HFFc6 (cell line): ENCODE measurements around the gene MAPK12. TPM values are rescaled to one million over a fixed set of nuclear protein-coding genes. Genes with fewer than 3 reads are reported as not detected.

Experiments used
- DNase-seq: peaks from one replicate; pipeline ENCODE4 v3.0.0-alpha.2; 2018
- H3K27ac Mint-ChIP-seq: 2 replicates; pipeline ENCODE4 v1.8.0; 2020; ENCODE audit warnings: mild to moderate bottlenecking, mixed read lengths
- H3K27me3 Mint-ChIP-seq: 2 replicates; pipeline ENCODE4 v1.8.0; 2021; ENCODE audit warnings: mild to moderate bottlenecking, moderate library complexity, mixed read lengths; ENCODE audit not compliant: insufficient read depth
- H3K36me3 Mint-ChIP-seq: 2 replicates; pipeline ENCODE4 v1.8.0; 2021; ENCODE audit warnings: low read depth, mixed read lengths
- H3K4me1 Mint-ChIP-seq: 2 replicates; pipeline ENCODE4 v1.8.0; 2020; ENCODE audit warnings: low read depth, mixed read lengths
- H3K4me3 Mint-ChIP-seq: 2 replicates; pipeline ENCODE4 v1.8.0; 2020; ENCODE audit warnings: mild to moderate bottlenecking, moderate library complexity, mixed read lengths
- H3K9me3 Mint-ChIP-seq: 2 replicates; pipeline ENCODE4 v1.8.0; 2020; ENCODE audit warnings: mild to moderate bottlenecking, mixed read lengths
- CTCF ChIP-seq: fragments of 200-600 bp; sonication (generic); IDR thresholded peaks from 2 replicates; pipeline ENCODE4 v1.5.0; 2021; ENCODE audit warnings: antibody characterized with exemption, mild to moderate bottlenecking
- total RNA-seq, 6 experiments: library from RNA; stranded (reverse); fragmentation: NEBNext Ultra II Directional; extraction: Animal tissue kit (Norgen Biotek cat#: 25700); gene quantifications; 2 replicates in 1 of 6; 3 replicates in 5 of 6; pipeline ENCODE4 v1.2.3, GENCODE V29; 2021

Gene MAPK12
- total RNA-seq, 6 experiments from 2014 or later, result 31.4 to 39.5 (median 34.1) TPM

GRCh38 chr22:50308597-50308935 is 47.1 kb upstream of the MAPK12 start:
- no peaks in the 10 kb centered on the region for H3K9me3 Mint-ChIP-seq
- peaks cover 29% of the 10 kb centered on the region for H3K4me1 Mint-ChIP-seq
- H3K36me3 Mint-ChIP-seq, result no peaks in the 10 kb centered on the region
- peak overlapping the region; percentile 54 for H3K4me3 Mint-ChIP-seq
- peak overlapping the region; percentile 93 for H3K27ac Mint-ChIP-seq
- DNase-seq, result peak; percentile 69
- TF ChIP-seq CTCF, result no peak
- H3K27me3 Mint-ChIP-seq, result peaks cover 4% of the 10 kb centered on the region

GRCh38 chr22:50307890-50308596 is 46.6 kb upstream of the MAPK12 start:
- no peak for DNase-seq
- H3K4me1 Mint-ChIP-seq, result peaks cover 34% of the 10 kb centered on the region
- no peaks in the 10 kb centered on the region for H3K9me3 Mint-ChIP-seq
- peak overlapping the region; percentile 93 for H3K27ac Mint-ChIP-seq
- H3K27me3 Mint-ChIP-seq, result peaks cover 4% of the 10 kb centered on the region
- TF ChIP-seq CTCF, result no peak
- no peaks in the 10 kb centered on the region for H3K36me3 Mint-ChIP-seq
- H3K4me3 Mint-ChIP-seq, result peak overlapping the region; percentile 54

- Mint-ChIP-seq H3K4me1 (peaks cover 44% of the 10 kb centered on the region), H3K27ac (peak within 1 kb of the TSS; percentile 93)
- no peak for TF ChIP-seq CTCF
These were observed 45.6 kb upstream of the MAPK12 start, which contains the start of gene PLXNB2 for GRCh38 chr22:50306753-50307749. PLXNB2 (minus strand) TSS chr22:50307646; CDS start chr22:50290584, 17,062 bp downstream.

GRCh38 chr22:50305923-50306566 is 44.6 kb upstream of the MAPK12 start:
- TF ChIP-seq CTCF, result no peak
- no peaks in the 10 kb centered on the region for H3K36me3 Mint-ChIP-seq
- peak overlapping the region; percentile 92 for H3K4me3 Mint-ChIP-seq
- H3K27me3 Mint-ChIP-seq, result peaks cover 4% of the 10 kb centered on the region
- DNase-seq, result peak; percentile 97
- H3K4me1 Mint-ChIP-seq, result peaks cover 54% of the 10 kb centered on the region
- peak overlapping the region; percentile 93 for H3K27ac Mint-ChIP-seq
- H3K9me3 Mint-ChIP-seq, result no peaks in the 10 kb centered on the region

More at GRCh38 chr22:50306753-50307749, 45.6 kb upstream of the MAPK12 start, which contains the start of gene PLXNB2:
- peaks cover 4% of the 10 kb centered on the region for H3K27me3 Mint-ChIP-seq
- H3K36me3 Mint-ChIP-seq, result no peaks in the 10 kb centered on the region
- H3K9me3 Mint-ChIP-seq, result no peaks in the 10 kb centered on the region
- H3K4me3 Mint-ChIP-seq, result peak within 1 kb of the TSS; percentile 92
- peak; percentile 54 for DNase-seq

- peaks cover 4% of the 10 kb centered on the region for H3K27me3 Mint-ChIP-seq
- no peak for TF ChIP-seq CTCF
- DNase-seq, result no peak
- H3K27ac Mint-ChIP-seq, result peak overlapping the region; percentile 93
- H3K4me1 Mint-ChIP-seq, result peaks cover 57% of the 10 kb centered on the region
- H3K36me3 Mint-ChIP-seq, result no peaks in the 10 kb centered on the region
- H3K4me3 Mint-ChIP-seq, result peak overlapping the region; percentile 92
- no peaks in the 10 kb centered on the region for H3K9me3 Mint-ChIP-seq
These were observed 44.0 kb upstream of the MAPK12 start for GRCh38 chr22:50305393-50305922.
